ENCODE data around the gene STAB2.

Gene STAB2

DNA sequence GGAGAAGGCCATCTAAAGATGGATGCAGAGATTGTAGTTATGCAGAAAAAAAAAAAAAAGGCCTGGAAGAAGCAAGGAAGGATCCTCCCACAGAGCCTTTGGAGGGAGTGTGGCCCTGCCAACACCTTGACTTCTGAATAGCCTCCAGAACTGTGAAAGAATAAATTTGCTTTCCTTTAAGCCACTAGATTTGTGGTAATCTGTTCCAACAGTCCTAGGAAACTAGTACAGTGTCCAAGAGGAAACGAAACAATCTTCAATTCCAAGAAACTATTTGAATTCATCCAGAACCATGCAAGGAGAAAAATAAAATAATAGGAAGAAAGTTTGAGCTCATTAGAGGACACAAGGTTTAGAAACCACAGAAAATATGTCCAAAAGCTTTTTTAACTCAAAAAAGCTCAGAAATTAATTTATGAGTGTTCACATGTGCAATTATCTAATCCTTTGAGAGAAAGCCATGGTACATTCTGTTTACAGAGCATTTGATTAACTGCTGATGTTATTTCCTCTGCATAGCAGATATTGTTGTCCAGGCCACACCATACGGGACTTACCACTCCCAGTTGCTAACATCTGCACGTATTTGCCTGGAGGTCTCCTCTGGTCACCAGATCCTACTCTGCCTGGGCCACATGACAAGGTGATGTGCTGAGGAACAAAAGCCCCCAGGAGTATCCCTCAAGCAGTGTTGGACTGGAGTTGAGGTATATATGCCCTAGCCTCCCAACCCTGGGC is 30.0 kb upstream of the STAB2 start:
- Histone ChIP-seq H3K27ac (ENCODE audit: low read depth, low read length) (no peak overlapping the region), H3K9ac (ENCODE audit: low read depth in 1 of 2, low read length in 2 of 2) (no peak overlapping the region), H3K36me3 (ENCODE audit: control insufficient read depth in 1 of 2, insufficient read depth in 2 of 2, low read length in 2 of 2) (no peaks in the 10 kb centered on the region)

DNA sequence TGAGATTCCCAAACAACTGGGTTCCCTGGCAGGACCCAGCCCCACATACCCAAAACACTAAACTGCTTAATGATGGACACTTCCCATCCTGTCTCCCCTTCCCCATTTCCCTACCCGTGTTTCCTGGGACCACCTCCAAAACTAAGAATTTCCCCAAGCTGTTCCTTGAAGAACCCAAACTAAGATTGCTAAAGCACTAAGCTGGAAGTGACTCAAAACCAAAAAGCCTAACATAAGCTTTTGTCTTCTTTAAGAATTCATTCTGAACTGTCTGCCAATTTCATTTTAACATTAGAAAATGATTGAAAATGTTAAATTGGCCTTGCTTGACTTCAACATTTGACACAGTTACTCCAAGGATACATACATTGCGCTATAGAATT is 29.5 kb upstream of the STAB2 start:
- no peaks in the 10 kb centered on the region for H3K36me3 ChIP-seq (ENCODE audit: control insufficient read depth in 1 of 2, insufficient read depth in 2 of 2, low read length in 2 of 2)
- no peak overlapping the region for H3K4me3 ChIP-seq (ENCODE audit: low read depth in 1 of 2, low read length in 2 of 2)
- H3K9me3 ChIP-seq (ENCODE audit: control insufficient read depth in 1 of 2, low read length in 2 of 2) = no peaks in the 10 kb centered on the region
- H3K4me1 ChIP-seq (ENCODE audit: control insufficient read depth in 1 of 2, insufficient read depth in 2 of 2, low read length in 2 of 2) = no peaks in the 10 kb centered on the region
- H3K9ac ChIP-seq (ENCODE audit: low read depth in 1 of 2, low read length in 2 of 2) = no peak overlapping the region
- no peaks in the 10 kb centered on the region for H3K27me3 ChIP-seq (ENCODE audit: control insufficient read depth in 1 of 2, insufficient read depth in 2 of 2, low read length in 2 of 2)
- H3K27ac ChIP-seq (ENCODE audit: low read depth, low read length) = no peak overlapping the region

More for the DNA sequence above, 30.0 kb upstream of the STAB2 start:
- H3K4me1 ChIP-seq (ENCODE audit: control insufficient read depth in 1 of 2, insufficient read depth in 2 of 2, low read length in 2 of 2) = no peaks in the 10 kb centered on the region
- H3K4me3 ChIP-seq (ENCODE audit: low read depth in 1 of 2, low read length in 2 of 2) = no peak overlapping the region
- no peaks in the 10 kb centered on the region for H3K9me3 ChIP-seq (ENCODE audit: control insufficient read depth in 1 of 2, low read length in 2 of 2)
- H3K27me3 ChIP-seq (ENCODE audit: control insufficient read depth in 1 of 2, insufficient read depth in 2 of 2, low read length in 2 of 2) = no peaks in the 10 kb centered on the region

- no peak overlapping the region for H3K9ac ChIP-seq (ENCODE audit: low read depth in 1 of 2, low read length in 2 of 2)
- H3K36me3 ChIP-seq (ENCODE audit: control insufficient read depth in 1 of 2, insufficient read depth in 2 of 2, low read length in 2 of 2) = no peaks in the 10 kb centered on the region
- no peak overlapping the region for H3K27ac ChIP-seq (ENCODE audit: low read depth, low read length)
- no peaks in the 10 kb centered on the region for H3K27me3 ChIP-seq (ENCODE audit: control insufficient read depth in 1 of 2, insufficient read depth in 2 of 2, low read length in 2 of 2)
- H3K9me3 ChIP-seq (ENCODE audit: control insufficient read depth in 1 of 2, low read length in 2 of 2) = no peaks in the 10 kb centered on the region
- no peaks in the 10 kb centered on the region for H3K4me1 ChIP-seq (ENCODE audit: control insufficient read depth in 1 of 2, insufficient read depth in 2 of 2, low read length in 2 of 2)
- no peak overlapping the region for H3K4me3 ChIP-seq (ENCODE audit: low read depth in 1 of 2, low read length in 2 of 2)
Measured at GRCh38 chr12:103558879-103559278, 28.2 kb upstream of the STAB2 start.

DNA sequence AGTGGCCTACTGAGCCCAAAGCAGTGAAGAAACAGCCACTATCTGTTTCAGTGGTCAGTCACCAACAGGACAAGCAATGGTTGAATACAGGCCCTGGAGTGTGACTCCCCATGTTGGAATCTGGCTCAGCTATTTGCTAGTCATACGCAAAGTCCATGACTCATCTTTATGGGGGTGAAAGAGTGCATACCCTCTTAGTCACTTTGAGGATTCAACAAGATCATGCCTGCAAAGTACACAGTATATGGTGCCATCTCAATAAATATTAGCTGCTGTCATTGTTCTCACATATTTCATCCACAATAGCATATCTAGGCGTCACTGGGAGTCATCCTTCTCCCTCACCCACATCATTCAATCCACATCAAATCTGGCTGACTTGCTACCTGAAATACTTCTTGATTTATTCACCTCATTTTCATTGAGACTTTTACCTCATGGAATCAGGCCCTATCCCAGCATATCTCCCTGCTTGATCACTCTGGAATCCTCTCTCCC is 26.4 kb upstream of the STAB2 start:
- H3K9me3 ChIP-seq (ENCODE audit: control insufficient read depth in 1 of 2, low read length in 2 of 2) = no peaks in the 10 kb centered on the region
- H3K4me1 ChIP-seq (ENCODE audit: control insufficient read depth in 1 of 2, insufficient read depth in 2 of 2, low read length in 2 of 2) = no peaks in the 10 kb centered on the region

GRCh38 chr12:103561174-103561573 is 25.9 kb upstream of the STAB2 start:
- Histone ChIP-seq H3K36me3 (ENCODE audit: control insufficient read depth in 1 of 2, insufficient read depth in 2 of 2, low read length in 2 of 2) (no peaks in the 10 kb centered on the region), H3K27me3 (ENCODE audit: control insufficient read depth in 1 of 2, insufficient read depth in 2 of 2, low read length in 2 of 2) (no peaks in the 10 kb centered on the region), H3K9ac (ENCODE audit: low read depth in 1 of 2, low read length in 2 of 2) (no peak overlapping the region), H3K27ac (ENCODE audit: low read depth, low read length) (no peak overlapping the region), H3K4me1 (ENCODE audit: control insufficient read depth in 1 of 2, insufficient read depth in 2 of 2, low read length in 2 of 2) (no peaks in the 10 kb centered on the region), H3K4me3 (ENCODE audit: low read depth in 1 of 2, low read length in 2 of 2) (no peak overlapping the region), H3K9me3 (ENCODE audit: control insufficient read depth in 1 of 2, low read length in 2 of 2) (no peaks in the 10 kb centered on the region)

More for the DNA sequence above, 26.4 kb upstream of the STAB2 start:
- H3K27ac ChIP-seq (ENCODE audit: low read depth, low read length) = no peak overlapping the region
- H3K36me3 ChIP-seq (ENCODE audit: control insufficient read depth in 1 of 2, insufficient read depth in 2 of 2, low read length in 2 of 2) = no peaks in the 10 kb centered on the region
- no peaks in the 10 kb centered on the region for H3K27me3 ChIP-seq (ENCODE audit: control insufficient read depth in 1 of 2, insufficient read depth in 2 of 2, low read length in 2 of 2)
- H3K9ac ChIP-seq (ENCODE audit: low read depth in 1 of 2, low read length in 2 of 2) = no peak overlapping the region
- no peak overlapping the region for H3K4me3 ChIP-seq (ENCODE audit: low read depth in 1 of 2, low read length in 2 of 2)

GRCh38 chr12:103566398-103566797 is 20.7 kb upstream of the STAB2 start:
- no peaks in the 10 kb centered on the region for H3K4me1 ChIP-seq (ENCODE audit: control insufficient read depth in 1 of 2, insufficient read depth in 2 of 2, low read length in 2 of 2)
- H3K36me3 ChIP-seq (ENCODE audit: control insufficient read depth in 1 of 2, insufficient read depth in 2 of 2, low read length in 2 of 2) = no peaks in the 10 kb centered on the region
- no peak overlapping the region for H3K27ac ChIP-seq (ENCODE audit: low read depth, low read length)
- H3K4me3 ChIP-seq (ENCODE audit: low read depth in 1 of 2, low read length in 2 of 2) = no peak overlapping the region
- H3K9me3 ChIP-seq (ENCODE audit: control insufficient read depth in 1 of 2, low read length in 2 of 2) = no peaks in the 10 kb centered on the region
- H3K9ac ChIP-seq (ENCODE audit: low read depth in 1 of 2, low read length in 2 of 2) = no peak overlapping the region
- peaks cover 0 to 8% of the 10 kb centered on the region in 2 donors for H3K27me3 ChIP-seq (ENCODE audit: control insufficient read depth in 1 of 2, insufficient read depth in 2 of 2, low read length in 2 of 2)

GRCh38 chr12:103569278-103569677 is 17.8 kb upstream of the STAB2 start:
- no peak overlapping the region for H3K9ac ChIP-seq (ENCODE audit: low read depth in 1 of 2, low read length in 2 of 2)
- no peaks in the 10 kb centered on the region for H3K9me3 ChIP-seq (ENCODE audit: control insufficient read depth in 1 of 2, low read length in 2 of 2)
- H3K27ac ChIP-seq (ENCODE audit: low read depth, low read length) = no peak overlapping the region
- no peaks in the 10 kb centered on the region for H3K4me1 ChIP-seq (ENCODE audit: control insufficient read depth in 1 of 2, insufficient read depth in 2 of 2, low read length in 2 of 2)
- H3K36me3 ChIP-seq (ENCODE audit: control insufficient read depth in 1 of 2, insufficient read depth in 2 of 2, low read length in 2 of 2) = no peaks in the 10 kb centered on the region
- no peak overlapping the region for H3K4me3 ChIP-seq (ENCODE audit: low read depth in 1 of 2, low read length in 2 of 2)
- peaks cover 0 to 8% of the 10 kb centered on the region in 2 donors for H3K27me3 ChIP-seq (ENCODE audit: control insufficient read depth in 1 of 2, insufficient read depth in 2 of 2, low read length in 2 of 2)

DNA sequence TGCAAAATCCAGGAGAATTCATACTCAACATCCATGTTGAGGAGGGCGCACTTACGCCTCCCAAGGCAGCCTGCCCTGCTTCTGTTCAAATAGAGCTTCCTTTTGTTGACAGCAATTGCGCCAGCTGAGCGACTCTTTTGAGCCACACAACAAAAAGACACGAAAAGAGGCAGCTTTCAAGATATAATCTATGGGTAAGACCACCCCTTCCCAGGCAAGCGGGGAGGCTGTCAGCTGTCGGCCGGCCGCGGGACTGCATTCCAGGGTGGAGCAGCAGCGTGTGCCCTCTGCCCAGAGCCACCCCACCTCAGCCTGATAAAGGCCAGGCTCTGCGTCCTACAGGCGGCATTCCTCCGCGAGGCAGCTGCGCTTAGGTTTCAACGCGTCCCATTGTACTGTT is 15.8 kb upstream of the STAB2 start:
- H3K9ac ChIP-seq (ENCODE audit: low read depth in 1 of 2, low read length in 2 of 2) = no peak overlapping the region
- peaks cover 0 to 8% of the 10 kb centered on the region in 2 donors for H3K27me3 ChIP-seq (ENCODE audit: control insufficient read depth in 1 of 2, insufficient read depth in 2 of 2, low read length in 2 of 2)
- H3K36me3 ChIP-seq (ENCODE audit: control insufficient read depth in 1 of 2, insufficient read depth in 2 of 2, low read length in 2 of 2) = no peaks in the 10 kb centered on the region
- H3K4me3 ChIP-seq (ENCODE audit: low read depth in 1 of 2, low read length in 2 of 2) = peak overlapping the region in 1 of 2 donors; percentile 29
- no peak overlapping the region for H3K27ac ChIP-seq (ENCODE audit: low read depth, low read length)
- no peaks in the 10 kb centered on the region for H3K9me3 ChIP-seq (ENCODE audit: control insufficient read depth in 1 of 2, low read length in 2 of 2)
- H3K4me1 ChIP-seq (ENCODE audit: control insufficient read depth in 1 of 2, insufficient read depth in 2 of 2, low read length in 2 of 2) = peaks cover 0 to 4% of the 10 kb centered on the region in 2 donors

GRCh38 chr12:103572312-103573045 is 14.6 kb upstream of the STAB2 start:
- H3K9me3 ChIP-seq (ENCODE audit: control insufficient read depth in 1 of 2, low read length in 2 of 2) = no peaks in the 10 kb centered on the region
- peaks cover 0 to 8% of the 10 kb centered on the region in 2 donors for H3K27me3 ChIP-seq (ENCODE audit: control insufficient read depth in 1 of 2, insufficient read depth in 2 of 2, low read length in 2 of 2)
- no peaks in the 10 kb centered on the region for H3K36me3 ChIP-seq (ENCODE audit: control insufficient read depth in 1 of 2, insufficient read depth in 2 of 2, low read length in 2 of 2)
- no peak overlapping the region for H3K4me3 ChIP-seq (ENCODE audit: low read depth in 1 of 2, low read length in 2 of 2)
- no peak overlapping the region for H3K9ac ChIP-seq (ENCODE audit: low read depth in 1 of 2, low read length in 2 of 2)
- H3K4me1 ChIP-seq (ENCODE audit: control insufficient read depth in 1 of 2, insufficient read depth in 2 of 2, low read length in 2 of 2) = peaks cover 0 to 4% of the 10 kb centered on the region in 2 donors
- no peak overlapping the region for H3K27ac ChIP-seq (ENCODE audit: low read depth, low read length)

DNA sequence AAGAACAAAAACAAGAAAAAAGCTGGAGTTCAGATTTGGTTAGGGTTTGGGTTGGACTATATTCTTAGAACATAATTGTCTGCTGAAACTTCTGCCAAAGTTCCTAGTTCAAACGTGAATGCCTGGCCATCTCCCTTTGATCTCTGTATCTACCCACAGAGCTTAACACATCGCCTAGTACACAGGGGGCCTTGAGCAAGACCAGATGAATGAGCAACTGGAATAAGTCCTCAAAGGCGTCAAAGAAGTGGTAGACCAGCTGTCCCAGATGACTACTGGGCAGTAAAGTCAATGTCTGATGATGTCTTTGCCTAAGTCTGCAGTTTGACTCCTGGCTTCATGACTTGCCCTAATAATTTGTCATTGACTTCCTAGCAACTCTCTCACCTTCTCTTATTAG is 13.9 kb upstream of the STAB2 start:
- H3K27ac ChIP-seq (ENCODE audit: low read depth, low read length) = no peak overlapping the region
- no peak overlapping the region for H3K4me3 ChIP-seq (ENCODE audit: low read depth in 1 of 2, low read length in 2 of 2)
- no peaks in the 10 kb centered on the region for H3K36me3 ChIP-seq (ENCODE audit: control insufficient read depth in 1 of 2, insufficient read depth in 2 of 2, low read length in 2 of 2)
- H3K4me1 ChIP-seq (ENCODE audit: control insufficient read depth in 1 of 2, insufficient read depth in 2 of 2, low read length in 2 of 2) = peaks cover 0 to 4% of the 10 kb centered on the region in 2 donors
- peaks cover 0 to 8% of the 10 kb centered on the region in 2 donors for H3K27me3 ChIP-seq (ENCODE audit: control insufficient read depth in 1 of 2, insufficient read depth in 2 of 2, low read length in 2 of 2)
- no peak overlapping the region for H3K9ac ChIP-seq (ENCODE audit: low read depth in 1 of 2, low read length in 2 of 2)
- H3K9me3 ChIP-seq (ENCODE audit: control insufficient read depth in 1 of 2, low read length in 2 of 2) = no peaks in the 10 kb centered on the region

Data from duodenal mucosa (tissue), 2 donors.